NT2/D1 (cell line): ENCODE data around the gene ATP1B1.

Experiments used
- SUZ12 ChIP-seq: IDR thresholded peaks from 2 replicates; pipeline ENCODE4 v1.6.1; 2011; ENCODE audit not compliant: insufficient read length, insufficient read depth; ENCODE audit errors: extremely low read depth
- YY1 ChIP-seq: IDR thresholded peaks from 2 replicates; pipeline ENCODE4 v1.6.1; 2011; ENCODE audit not compliant: insufficient read length, insufficient read depth
- ZNF274 ChIP-seq: IDR thresholded peaks from 2 replicates; pipeline ENCODE4 v1.6.1; 2011; ENCODE audit warnings: mild to moderate bottlenecking, low read depth, low read length

GRCh38 chr1:169146576-169147214 lies 40.2 kb downstream of the ATP1B1 start:
- no peak for TF ChIP-seq YY1
- no peak for TF ChIP-seq SUZ12
- TF ChIP-seq ZNF274, result no peak
